22Rv1 (cell line): Measurements from ENCODE around the gene CDK5RAP2.

Experiments used
- ZFX ChIP-seq: fragments of 450-650 bp; IDR thresholded peaks from 2 replicates; pipeline ENCODE4 v1.6.1; 2017; ENCODE audit warnings: antibody characterized with exemption, borderline replicate concordance
- TF ChIP-seq, protein P1 (sequence below): fragments of 450-650 bp; IDR thresholded peaks from 2 replicates; pipeline ENCODE4 v1.5.1; 2017; ENCODE audit warnings: mild to moderate bottlenecking

DNA sequence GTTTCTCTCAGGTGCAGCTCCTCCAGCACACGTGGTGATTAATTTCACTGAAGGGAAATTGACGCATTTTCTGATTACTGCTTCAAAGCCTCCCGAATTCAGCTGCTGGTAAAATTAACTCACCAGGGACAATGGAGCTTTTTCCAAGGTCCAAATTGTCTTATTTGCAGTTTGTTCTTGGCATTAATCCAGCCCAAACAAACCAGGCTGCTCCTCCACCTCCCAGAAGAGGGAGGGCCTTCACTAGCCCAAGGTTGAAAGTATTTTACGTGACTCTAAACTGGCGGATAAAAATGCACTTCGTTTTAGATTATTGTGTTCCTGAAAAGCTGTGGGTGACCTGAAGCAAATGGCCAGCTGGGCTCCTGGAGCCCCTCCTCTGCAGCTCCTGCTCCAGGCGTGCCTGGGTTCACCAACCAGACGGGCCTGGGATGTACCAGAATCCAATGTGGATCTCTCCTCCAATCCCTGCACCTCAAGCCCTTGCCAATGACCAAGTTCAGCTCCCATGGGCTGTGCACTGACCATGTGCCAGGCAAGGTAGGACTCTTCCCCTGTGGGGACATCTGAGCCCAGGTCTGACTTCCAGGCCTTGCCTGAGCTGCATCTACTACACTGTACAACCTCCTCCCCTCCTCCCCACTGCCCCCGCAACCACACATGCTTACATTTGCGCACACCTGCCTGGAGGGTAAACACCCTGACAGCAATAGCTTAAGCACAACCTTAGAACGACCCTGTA lies 193.4 kb downstream of the CDK5RAP2 start:
- TF ChIP-seq, protein P1, sequence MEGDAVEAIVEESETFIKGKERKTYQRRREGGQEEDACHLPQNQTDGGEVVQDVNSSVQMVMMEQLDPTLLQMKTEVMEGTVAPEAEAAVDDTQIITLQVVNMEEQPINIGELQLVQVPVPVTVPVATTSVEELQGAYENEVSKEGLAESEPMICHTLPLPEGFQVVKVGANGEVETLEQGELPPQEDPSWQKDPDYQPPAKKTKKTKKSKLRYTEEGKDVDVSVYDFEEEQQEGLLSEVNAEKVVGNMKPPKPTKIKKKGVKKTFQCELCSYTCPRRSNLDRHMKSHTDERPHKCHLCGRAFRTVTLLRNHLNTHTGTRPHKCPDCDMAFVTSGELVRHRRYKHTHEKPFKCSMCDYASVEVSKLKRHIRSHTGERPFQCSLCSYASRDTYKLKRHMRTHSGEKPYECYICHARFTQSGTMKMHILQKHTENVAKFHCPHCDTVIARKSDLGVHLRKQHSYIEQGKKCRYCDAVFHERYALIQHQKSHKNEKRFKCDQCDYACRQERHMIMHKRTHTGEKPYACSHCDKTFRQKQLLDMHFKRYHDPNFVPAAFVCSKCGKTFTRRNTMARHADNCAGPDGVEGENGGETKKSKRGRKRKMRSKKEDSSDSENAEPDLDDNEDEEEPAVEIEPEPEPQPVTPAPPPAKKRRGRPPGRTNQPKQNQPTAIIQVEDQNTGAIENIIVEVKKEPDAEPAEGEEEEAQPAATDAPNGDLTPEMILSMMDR: no peak
- no peak for TF ChIP-seq ZFX
